DMS153 treated with DMSO at 0.1 percent for 48 hours (cell line): Measurements from ENCODE around the gene DAAM2.
A peak's percentile ranks its signal among the peaks of the same experiment; 100 is the strongest.

ENCODE experiments used
- DNase-seq: peaks from one replicate; lab custom pipeline; 2025; ENCODE audit not compliant: unreplicated experiment; lab: John Stamatoyannopoulos, UW

DAAM2 gene

DNA sequence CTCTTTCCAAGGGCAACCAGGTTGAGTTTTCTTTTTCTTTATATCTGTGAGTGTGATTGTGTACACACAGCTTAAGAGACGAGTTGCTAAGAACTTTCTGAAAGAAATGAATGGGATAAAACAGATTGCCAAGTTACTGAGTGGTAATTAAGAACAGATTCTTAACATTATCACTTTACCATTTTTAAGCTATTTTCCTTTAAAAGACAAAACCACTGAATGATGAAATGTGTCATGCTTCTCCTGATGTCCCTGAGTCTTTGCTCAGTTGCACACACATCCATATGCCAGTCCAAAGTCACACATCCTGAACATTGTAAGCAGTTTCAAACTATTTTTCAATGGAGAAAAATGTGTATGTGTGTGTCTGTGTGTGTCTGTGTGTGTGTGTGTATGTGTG is 5.5 kb upstream of the DAAM2 start:
- DNase-seq = no peak

DNA sequence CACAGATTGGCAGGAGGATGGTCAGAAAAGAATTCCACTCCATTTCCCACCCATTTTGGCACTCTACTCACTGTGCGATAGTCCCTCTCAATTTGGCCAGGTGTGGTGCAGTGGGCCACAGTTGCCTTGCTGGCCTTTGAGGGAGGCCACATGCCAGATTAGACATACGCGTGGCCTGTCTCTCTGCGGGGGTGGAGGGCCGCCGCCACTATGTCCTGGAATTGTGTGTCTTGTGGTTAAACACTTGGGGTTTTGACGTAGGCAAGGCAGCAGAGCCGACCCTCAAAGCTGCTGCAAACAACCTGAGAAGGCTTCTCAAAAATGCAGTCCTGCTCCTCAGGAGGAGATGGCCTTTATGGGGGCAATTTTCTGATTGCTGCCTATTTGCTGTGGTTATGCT is 4.9 kb upstream of the DAAM2 start:
- no peak for DNase-seq

DNA sequence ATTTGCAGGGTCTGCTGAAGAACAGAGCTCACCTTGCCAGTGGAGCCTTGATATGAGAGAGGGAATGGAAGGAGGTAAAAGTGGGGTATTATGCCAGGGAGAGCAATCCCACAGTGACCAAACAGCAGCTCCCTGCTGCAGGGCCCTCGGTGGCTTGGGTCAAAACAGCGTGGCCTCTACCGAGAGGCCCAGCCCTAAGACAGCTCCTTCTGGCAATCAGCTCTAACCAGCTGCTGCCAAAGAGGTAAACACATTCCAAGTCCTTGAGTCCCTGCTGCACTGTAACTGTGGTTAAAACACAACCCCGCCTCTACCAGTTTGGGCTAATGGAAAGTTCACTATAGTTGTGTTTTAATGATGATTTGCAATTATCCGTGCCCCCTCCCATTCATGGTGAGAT is 1.4 kb upstream of the DAAM2 start:
- DNase-seq = no peak

DNA sequence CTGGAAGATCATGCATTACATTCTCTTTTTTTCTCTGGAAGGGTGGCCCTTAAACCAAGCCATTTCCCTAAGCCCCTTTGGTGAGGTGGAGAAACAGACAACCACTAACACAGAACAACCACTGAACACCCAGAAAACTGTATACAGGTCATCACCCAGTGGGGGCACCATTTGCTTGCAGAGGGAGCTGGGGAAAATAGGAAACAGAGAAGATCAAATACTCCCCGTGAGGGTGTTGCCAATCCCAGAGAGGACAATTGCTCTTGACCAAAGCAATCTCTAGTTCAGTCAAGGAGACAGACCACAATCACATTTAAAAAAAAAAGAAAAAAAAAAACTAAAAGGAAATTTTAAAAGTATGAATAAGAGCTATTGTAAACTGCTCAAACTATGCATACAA is 865 bp upstream of the DAAM2 start:
- peak; percentile 66 for DNase-seq

DNA sequence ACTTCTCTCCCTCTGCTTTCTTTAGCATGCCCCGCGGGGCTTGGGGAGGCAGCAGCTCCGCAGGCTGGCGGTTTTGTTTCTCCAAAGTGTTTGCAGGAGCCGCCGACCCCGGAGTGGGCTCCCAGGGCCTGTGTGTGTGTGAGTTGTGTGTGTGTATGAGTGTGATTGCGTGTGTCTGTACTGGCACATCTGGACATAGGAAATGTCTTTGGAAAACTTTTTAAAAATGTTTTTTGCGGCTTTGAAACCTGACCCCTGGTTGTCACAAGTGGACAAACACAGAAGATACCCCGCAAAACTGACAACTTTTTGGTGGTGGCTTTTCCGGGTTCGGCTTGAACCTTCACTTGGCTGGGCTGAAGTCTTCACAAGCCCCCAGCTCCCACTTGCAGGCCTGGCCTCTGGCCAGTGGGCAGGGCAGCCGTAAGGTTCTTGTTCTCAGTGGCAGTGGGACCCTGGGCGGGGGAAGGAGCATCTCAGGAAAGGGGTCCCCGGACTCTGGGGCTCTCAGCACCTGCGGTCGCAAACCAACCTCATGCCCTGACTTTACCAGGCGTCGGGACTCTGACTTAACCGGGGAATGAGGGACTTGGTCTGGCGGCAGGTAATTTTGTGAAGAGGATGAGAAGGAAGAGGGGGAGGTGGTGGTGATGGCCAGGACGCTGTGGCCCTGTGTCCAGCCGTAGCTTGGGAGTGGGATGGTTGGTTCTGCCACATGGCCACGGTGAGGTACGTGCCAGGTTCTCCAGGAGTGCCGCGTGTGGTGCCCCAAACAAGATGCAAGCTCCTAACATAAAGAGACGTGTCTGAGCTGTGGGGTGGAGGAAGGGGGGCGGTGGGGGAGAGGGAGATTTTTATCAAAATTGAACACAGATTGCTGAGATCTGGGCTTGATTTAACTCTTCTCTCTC is 619 bp downstream of the DAAM2 start:
- DNase-seq = no peak

DNA sequence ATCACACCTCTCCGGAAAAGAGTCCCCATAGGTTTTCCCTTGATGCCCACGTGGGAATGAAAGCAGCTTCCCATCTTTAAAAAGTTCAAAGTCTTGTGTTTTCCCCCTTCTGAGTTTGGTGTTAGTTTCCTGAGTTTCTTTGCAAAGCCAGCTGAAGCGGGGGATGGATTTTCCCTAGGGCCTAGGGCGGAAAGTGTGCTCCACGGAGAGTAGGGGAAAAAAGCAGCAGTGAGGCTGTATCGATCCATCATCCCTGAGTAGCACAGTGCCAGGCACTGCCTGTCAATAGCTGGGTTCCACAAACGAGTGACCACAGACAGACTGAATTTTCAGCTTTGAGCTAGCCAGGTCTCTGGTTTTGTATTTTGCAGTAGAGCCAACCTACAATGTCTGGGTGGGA is 1.3 kb downstream of the DAAM2 start:
- DNase-seq = no peak

DNA sequence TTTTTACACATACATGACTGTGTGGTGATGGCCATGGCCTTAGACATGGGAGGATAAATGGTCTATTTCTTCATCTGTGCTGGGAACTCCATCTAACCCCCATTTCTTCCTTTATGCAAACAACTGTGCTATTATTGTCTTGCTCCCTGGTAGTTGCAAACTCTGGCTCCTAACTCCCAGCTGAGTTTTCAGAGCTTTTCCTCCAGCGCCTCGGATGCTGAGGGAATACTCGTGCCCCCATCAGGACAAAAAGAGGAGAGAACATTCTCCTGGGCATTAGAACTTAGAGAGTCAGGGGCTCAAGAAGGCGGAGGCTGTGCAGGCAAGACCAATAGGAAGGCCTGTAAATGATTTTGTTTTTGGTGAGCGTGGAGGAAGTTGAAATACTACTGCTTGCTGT is 2.1 kb downstream of the DAAM2 start:
- DNase-seq = no peak

DNA sequence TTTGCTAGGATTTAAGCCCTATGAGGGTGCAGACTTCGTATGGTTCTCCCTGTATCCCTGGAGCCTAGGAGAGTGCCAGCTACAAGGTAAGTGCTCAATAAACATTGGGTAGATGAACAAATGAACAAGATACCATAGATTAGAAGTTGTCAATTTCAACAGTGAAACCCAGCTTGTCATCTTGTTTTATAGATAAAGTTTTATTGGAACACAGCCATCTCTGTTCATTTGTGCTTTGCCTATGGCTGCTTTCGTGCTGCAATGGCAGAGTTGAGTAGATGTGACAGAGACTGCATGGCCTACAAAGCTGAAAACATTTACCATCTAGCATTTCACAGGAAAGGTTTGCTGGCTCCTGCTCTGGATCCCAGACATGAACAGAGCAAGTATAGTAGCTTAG is 5.6 kb downstream of the DAAM2 start:
- DNase-seq = no peak

DNA sequence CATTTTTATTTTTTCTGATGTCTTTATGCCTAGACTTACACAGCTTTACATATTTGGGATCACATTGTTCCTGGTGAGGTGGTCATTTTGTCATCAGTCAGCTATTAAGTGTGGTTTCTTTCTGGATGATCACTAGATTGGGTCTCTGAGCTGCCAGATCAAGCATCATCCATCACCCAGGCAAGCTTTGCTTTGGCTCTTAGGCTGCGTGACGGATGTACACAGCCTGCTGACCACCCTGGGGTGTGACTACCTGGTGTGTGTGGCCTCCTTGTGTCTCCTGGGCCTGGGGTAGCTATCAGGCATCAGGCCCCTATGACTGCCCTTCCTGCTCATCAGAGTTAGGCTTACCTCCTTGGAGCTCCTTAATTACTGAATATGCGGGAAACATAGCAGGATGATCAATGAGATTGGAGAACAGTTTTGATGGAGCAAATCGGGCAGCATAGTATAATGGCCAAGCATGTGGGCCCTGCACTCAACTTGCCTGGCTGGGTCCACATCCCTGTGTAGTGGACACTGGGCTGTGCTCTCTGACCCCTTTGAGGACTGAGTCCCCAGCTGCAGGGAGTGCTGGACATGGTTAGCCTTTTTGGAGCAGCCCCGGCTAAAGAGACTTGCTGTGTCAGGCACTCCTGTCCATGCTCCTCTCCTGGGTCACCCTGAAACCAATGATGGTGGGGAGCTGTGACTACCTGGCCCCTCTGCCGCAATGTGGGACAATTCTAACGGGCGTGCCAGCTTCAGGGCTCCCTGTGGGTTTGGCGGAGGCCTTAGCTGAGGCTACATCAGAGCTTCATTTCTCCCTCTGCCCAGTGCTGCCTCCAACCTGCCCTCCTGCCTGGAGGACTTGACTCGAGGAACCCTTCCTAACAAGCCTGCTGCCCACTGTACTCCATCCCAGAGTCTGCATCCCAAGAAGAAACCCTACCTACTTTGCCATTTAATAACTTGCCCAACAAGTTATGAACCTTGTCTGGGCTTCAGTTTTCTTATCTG is 8.2 kb downstream of the DAAM2 start:
- no peak for DNase-seq

DNA sequence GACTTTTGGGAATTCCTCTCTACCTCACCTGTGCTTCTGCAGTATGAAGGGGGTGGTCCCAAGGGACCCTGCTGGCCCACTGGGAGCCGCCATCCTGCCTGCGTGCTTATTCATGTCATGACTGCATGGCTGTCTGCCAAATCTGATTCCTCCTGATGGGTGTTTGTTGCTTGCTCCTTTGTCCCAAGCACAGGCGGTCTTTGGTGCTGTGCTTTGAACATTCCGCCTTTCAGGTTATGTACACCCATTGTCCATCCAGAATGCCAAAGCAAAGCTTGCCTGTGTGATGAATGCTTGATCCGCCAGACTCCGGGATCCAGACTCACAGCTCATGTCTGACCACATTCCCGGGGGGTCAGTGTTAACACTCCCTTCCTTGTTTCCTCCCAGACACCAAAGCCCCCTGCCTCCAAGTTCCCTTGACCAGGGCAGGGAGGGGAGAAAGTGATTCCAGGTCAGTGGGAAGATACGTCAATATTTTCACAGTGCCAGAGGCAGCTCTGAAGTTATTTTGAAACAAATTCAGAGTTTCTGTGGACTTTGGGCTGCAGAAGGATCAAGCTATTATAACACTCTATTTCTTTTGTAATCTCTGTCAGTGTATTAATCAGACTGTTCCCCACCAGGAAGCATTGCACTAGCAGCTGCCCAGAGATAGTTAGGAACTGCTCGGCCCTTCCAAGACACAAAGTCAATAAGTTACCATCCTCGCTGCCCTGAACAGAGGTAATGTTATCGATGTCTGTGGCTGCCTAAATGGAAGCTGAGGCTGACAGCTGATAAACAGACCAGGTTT is 9.5 kb downstream of the DAAM2 start:
- peak; percentile 81 for DNase-seq

DNA sequence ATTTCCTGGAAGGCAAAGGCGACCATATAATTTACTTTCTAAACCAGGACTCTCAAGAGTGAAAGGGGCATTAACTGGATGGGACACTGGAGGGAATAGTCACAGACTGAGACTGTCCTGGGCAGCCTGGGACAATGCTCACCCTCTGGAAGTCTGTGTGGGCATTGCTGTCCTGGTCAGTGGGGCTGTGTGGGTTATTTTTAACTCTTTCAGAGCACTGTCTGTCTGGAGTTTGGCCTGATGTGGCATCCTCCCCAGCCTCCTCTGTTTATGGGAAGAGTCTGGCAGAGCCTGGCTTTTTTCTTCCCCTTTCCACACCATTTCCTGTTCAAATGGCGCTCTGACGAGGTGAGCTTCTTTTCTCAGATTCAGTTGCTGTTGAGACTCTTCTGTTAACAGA is 11.7 kb downstream of the DAAM2 start:
- no peak for DNase-seq

DNA sequence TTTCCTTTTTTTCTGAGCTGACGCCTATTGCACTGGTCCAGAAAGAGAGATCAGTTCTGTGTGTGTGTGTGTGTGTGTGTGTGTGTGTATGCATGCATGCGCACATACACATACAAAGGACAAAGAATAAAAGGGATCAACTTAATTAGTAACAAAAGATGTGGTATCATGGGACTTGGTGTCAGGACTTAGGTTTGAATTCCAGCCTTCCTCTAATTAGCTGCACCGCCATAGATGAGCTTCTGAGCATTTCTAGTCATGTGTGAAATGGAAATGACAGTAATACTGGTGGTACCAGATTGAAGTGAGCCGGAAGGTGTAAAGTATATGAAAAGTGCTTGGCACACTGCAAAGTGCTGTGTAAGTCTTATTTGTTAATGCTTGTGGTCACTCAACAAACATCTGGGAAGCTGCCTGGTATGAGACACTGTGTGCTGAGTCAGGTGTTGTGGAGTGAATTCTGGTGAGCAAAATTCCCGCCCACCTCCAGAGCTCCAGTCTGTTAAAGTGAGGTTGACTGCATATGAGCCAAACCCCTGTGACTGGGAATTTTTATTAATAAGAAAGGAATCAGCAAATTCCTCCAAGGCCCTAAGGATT is 12.4 kb downstream of the DAAM2 start:
- no peak for DNase-seq

DNA sequence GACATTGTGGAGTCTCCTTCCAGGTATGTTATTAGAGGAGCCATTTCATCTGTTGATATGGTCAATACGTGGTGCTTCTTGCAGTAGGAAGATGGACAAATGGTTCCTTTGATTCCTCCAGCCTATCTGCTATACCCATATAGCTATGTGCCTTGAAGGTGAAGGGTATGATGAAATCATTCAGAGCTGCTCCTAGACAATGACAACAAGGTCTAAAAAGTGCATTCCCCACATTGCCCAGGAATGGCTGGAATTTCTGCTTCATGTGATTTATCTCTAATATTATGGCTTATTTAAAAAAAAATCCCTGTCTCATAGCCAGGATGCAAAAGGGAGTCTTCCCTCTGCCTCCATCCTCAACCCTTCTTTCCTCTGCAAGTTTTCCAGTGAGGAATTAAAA is 14.1 kb downstream of the DAAM2 start:
- no peak for DNase-seq

DNA sequence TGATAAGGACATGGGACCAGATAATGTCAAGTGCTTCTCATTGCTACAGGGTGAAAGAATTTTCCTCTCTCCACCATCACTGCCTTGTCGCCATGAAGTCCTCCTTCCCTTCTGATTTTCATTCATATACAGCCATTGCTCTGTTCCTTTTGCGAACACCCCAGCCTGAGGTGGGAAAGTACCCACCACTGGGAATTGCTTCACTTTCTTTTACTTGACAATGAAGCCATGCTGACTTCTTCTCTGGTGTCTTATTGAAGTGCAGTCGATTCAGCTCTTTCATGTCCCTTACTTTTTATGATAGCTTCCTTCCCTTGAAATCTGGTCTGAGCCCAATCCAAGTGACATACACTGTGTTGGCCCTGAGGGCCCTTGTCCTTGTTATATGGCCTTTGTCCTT is 16.2 kb downstream of the DAAM2 start:
- no peak for DNase-seq

DNA sequence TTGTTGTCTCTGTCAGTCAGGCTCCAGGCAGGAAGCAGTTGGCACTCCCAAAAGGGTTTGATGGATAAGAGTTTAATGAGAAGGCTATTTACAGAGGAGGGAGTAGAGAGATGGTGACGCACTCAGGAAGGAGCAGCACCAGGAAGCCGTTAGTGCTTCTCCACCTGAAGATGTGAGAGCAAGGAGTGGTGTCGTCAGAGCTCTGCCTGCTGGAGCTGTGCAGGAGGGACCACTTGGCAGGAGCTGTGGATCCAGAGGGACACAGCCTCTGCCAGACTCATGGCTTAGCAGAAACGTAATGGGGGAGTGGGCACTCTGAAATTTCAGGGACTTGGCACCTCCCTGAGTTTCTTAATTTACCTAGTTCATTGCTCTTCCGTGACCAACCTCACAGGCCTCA is 16.8 kb downstream of the DAAM2 start:
- peak; percentile 40 for DNase-seq

DNA sequence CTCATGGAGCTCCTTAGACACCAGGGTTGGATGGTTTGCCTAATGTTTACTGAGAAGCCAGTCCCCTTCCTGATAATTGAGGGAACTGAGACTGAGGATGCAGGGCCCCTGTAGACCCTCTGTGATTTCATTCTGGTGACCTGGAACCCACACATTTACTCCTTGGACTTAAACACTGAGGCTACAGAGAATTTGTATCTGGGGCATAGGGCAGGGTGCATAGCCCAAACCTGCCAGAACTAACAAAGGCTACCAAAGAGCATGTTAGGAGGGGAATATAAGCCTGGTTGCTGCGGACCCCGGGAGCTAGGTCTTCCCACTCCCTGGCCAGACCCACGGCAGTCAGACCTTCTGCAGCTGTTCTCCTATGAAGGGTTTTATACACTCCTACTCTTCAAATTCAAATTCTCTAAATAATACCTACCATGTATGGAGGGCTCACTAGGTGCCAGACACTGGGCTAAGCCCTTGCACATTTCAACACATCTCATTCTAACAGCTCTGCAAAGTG is 19.7 kb downstream of the DAAM2 start:
- DNase-seq = no peak

DNA sequence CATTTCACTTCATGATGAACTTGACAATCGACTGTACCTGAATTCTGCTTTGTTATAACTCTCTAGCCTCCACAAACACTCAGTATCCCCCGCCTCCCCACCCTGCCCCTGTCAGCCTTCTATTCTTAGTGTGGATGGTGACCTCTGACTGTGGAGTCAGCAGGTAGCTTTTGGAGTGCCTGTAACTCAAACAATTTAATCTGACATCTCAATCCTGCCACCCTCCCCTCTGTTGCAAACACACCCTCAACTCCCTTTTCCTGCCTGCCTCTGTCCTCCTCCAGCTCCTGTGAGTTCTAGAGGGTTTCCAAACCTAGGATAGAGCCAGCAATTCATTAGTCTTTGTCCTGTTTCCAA is 20.3 kb downstream of the DAAM2 start:
- DNase-seq = peak; percentile 59

DNA sequence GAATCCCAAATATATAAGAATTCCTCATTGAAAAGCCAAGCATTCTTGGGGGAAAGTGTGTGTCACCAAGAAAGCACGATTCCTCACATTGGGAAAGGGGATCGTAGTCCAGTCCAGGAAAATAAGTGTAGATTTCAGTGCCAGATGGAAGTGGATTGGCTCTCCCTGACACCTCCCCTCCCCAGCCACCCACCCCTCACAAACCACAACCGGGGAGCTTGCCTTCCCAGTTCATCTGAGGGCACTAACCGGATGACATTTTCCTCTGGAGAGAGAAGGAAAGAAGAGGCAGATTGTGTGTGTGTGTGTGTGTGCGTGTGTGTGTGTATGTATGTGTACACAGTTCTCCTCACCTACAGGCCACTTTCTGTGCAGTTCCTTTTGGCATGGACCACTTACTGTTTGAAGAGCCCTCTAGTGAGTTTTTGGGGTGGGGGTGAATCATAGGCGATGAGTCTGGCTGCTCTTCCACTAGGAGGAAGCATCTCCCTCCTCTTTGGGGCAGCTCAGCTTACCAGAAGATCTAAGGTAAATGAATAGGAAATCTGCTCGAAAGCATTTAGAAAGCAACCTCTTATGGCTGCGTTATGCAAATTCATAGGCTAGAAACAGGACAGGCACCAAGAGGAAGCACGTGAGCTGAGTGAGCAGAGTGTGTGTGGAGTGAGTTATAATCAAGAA is 20.8 kb downstream of the DAAM2 start:
- peak; percentile 78 for DNase-seq

DNA sequence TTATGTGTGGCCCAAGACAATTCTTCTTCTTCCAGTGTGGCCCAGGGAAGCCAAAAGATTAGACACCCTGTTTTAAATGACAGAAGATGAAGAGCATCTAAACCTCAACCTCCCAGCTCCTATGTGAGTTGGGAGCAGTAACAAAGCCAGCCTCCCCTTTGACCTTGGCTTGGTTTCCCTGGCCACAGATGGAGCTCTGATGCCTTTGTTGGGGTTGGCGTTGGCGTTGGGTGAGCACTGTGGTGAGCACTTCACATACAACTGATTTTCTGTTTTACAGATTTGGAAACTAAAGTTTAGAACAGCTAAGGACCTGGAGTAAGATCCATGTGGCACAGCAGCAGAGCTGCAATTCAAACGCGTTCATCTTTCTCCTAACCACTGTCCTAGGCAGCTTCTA is 22.1 kb downstream of the DAAM2 start:
- DNase-seq = no peak

DNA sequence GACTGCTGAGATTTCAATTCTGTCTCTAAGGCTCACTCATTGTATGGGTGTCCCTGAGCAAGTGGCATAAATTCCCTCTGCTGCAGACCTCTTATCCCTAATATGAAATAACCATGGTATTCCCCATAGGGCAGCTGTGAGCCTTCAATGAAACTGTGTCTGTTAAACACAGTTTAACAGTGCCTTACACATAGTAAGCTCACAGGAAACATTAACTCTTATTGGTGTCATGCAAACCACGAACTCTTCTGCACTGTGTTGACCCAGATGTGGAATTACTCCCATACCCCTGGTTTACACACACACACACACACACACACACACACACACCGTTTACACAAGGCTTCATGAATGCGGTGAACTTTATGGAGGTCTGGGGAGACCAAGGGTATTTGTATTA is 23.2 kb downstream of the DAAM2 start:
- DNase-seq = no peak
